RKO (cell line): Measurements from ENCODE around the gene BCO1.
A peak's percentile ranks its signal among the peaks of the same experiment; 100 is the strongest.

Experiments
- DNase-seq: peaks from one replicate; pipeline ENCODE4 v3.0.0-alpha.2; 2016; ENCODE audit warnings: low spot score

BCO1 gene

DNA sequence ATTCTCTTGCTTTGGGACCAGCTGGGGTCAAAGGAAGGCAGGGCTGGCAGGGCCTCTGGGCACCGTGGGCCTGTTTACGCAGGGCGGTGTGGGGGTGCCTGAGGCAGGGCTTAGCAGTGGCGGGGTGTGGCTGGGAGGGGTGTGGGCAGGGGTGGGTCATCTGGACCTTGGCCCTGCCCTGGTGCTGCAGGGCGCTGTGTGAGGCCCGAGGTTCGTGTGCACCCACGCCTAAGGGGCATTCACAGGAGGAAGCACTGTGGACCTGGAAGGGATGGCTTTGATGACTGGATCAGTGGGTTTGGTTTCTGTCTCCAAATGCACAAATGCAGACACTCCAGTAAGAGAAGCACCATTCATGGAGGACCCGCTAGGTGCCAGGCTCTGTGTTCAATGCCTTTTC is 37.3 kb downstream of the BCO1 start:
- DNase-seq, result no peak

- no peak for DNase-seq
Observed at GRCh38 chr16:81276323-81276722, 37.8 kb downstream of the BCO1 start.

DNA sequence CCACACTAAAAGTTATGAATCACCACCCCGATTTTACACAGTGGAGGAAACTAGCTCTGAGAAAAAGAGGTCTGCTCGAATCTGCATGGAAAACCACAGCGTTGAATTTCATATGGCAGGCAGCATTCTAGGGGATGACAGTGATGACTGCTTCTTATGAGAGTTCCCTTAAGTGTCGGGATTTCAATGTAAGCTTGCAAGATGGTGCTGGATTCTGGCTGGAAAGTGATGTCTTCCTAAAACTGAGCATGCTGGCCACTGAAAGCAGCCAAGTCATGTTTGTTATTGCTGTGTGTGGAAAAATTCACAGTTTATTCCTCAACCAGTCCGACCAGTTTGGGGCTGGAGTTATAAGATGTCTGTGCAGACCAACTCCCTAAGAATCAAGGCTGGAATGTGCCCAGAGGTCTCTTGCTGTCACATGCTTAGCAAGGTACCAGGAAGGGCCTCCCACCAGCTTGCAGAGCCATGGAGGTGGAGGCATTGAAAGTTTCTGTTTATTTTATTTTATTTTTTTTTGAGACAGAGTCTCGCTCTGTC is 39.1 kb downstream of the BCO1 start:
- no peak for DNase-seq

DNA sequence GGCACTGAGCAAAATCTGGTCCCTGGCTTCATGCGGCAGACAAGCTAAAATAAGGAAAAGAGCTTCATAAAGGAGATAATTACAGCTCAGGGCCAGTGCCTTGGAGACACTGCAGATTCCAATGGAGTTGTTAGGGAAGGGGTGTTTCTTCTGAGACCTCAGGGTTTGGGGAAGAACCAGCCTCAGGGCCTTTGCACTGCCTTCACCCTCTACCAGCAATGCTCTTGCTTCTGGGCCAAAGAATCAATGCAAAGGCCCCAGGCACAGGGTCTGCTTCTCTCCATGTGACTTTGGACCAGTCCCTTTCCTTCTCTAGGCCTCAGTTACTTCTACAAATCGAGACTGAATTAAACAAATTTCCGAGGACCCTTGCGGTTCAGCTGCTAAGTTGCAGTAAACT is 40.0 kb downstream of the BCO1 start:
- DNase-seq, result no peak

DNA sequence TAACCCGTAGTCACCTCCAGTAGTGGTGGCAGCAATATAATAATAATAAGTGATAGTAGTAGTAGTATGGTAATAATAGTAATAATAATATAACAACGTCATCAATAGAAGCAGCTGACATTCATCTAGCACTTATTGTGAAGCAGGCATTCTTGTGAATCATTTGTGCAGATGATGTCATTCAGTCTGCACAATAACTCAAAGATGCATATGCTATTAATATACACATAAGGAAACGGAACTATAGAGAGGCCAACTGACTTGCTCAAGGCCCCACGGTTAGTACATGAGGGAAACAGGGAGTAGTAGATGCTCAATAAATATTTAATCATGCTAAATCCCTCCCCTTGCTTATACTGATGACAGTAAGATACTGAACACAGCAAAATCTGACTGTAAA is 40.9 kb downstream of the BCO1 start:
- peak; percentile 31 for DNase-seq

- DNase-seq, result no peak
Observed at GRCh38 chr16:81280393-81280792, 41.9 kb downstream of the BCO1 start.

GRCh38 chr16:81283044-81283443 is 44.6 kb downstream of the BCO1 start:
- DNase-seq, result no peak

DNA sequence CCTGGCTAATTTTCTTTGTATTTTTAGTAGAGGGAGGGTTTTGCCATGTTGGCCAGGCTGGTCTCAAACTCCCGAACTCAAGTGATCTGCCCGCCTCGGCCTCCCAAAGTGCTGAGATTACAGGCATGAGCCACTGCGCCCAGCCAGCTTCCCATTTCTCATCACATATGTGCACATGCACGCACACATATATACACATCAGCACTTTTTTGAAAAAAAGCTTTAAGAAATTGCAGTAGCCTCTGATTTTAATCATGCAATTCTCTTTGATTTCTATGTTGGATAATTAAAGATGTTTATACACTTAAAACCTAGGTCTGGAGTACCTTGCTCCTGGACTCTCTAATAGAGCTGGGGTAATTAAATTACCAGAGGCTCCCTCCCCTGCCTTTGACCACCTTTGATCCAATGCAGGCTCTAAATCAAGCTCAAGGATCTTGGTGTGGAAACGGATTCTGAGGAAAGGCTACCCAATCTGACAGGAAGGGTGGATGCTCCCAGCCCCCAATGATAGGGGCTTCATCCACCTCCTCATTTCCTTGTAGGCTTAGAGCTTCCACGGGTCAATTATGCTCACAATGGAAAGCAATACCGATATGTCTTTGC is 46.6 kb downstream of the BCO1 start:
- DNase-seq, result no peak

GRCh38 chr16:81286190-81286589 is 47.7 kb downstream of the BCO1 start:
- DNase-seq, result no peak

- DNase-seq, result no peak
Observed at GRCh38 chr16:81291117-81291516, 52.6 kb downstream of the BCO1 start.

DNA sequence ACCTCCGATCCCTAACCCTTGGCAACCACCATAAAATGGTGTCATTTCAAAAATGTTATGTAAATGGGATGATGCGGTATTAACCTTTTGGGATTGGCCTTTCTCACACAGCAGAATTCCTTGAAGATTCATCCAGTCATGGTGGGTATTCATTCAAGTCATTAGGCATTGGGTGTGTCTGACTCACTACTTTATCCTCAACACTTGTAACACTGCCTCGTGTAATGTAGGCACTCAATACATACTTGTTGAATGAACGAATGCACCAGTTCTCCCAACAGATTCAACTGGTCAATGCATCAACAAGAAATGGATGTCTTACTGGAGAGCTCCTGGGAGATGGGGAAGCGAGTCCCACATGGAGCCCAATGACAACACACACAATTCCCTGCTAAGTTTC is 54.4 kb downstream of the BCO1 start:
- no peak for DNase-seq

DNA sequence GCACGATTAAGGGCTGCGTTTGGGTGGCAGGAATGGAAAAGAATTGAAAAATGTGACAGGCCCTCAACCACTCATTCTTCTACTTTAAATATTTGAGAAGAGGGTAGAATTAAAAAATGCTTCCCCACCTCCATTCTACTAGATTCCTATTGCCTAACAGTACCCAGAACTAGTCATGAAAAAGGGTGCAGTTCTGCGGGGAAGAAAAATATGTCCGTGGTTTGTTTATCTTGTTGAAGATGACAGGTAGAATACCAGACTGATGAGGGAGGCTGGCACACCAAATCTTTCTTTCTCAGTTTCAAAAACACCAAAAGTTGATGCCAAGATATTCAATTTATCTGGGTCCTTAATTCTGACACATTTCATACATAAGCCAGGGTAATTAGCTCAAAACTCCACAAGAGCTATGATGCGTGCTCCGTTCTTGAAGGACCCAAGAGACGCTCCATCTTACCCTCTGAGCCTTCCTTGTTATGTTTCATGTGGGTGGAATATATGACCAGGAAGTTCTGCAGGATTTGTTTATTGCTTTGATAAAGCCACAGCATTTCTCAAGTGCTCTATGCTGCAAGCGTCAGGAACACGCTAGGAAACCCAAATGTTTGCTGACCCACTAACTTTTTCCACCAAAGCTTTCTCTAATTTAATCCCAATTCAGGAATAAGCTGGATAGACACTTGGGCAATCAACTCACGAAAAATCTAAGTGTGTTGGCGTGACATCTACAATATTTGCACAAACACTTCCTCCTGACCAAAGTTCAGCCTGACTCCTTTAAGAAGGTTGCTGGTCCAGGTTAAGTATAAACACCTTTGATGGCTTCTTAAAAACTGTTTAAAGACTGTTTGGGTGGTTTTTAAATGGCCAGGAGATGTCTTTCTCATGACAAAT is 55.7 kb downstream of the BCO1 start:
- no peak for DNase-seq

DNA sequence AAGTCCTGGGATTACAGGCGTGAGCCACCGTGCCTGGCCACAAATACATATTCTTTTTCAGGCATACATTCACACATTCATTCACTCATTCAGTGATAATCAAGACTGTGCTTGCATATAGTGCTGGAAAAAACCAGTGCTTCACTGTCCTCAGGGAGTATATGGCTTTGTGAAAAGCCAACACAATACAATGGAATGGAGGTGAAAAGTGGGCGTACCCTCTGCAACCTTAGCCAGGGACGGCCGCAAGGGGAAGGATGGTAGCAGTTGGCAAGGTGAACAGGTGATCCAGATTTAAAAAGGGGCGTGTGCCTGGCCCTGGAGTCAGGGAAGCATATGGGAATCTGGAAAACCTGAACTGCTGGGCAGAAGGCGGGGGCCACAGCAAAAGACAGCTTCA is 58.1 kb downstream of the BCO1 start:
- no peak for DNase-seq

DNA sequence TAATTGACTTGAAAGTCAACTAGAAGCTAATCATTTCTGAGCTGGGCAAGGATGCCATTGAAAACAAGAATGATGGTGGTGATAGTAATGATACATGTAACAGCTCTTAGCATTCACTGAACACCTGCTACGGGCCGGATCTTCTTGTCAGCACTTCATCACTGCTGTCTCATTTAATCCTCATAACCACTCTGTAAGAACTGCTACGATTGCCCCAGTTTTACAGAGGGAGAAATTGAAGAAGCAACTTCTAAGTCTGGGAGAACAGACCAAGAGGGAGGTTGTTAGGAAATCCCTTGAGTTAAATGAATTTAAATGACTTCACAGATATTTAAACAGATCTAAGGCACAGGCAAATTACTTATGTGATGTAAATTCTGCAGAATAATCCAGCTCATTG is 69.3 kb downstream of the BCO1 start:
- DNase-seq, result no peak

DNA sequence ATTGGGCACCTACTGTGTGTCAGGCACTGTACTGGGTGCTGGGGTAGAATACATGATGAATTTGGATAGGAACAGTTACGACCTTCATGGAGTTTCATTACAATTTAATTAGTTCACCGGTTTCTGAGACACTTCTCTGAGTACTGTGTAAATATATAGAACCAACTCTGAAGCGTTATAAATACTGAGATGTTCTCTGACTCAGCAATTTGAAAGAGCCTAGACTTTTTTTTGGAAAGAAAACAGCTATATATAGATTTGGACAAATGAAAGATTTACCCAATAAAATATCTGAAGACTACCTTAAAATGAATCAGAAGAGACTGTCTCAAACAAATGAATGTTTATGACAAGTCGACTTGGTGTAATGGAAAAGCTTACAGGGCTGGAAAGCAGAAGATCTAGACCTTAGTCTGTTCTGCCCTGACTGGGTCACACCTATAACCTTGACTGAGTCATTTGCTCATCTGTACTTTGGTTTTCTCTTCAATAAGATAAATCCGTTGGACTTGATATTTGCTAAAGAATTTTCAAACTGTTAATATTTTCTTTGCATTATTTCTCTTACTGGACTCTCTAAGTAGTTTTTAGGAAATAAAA is 71.7 kb downstream of the BCO1 start:
- no peak for DNase-seq

- no peak for DNase-seq
Observed at GRCh38 chr16:81311762-81312161, 73.3 kb downstream of the BCO1 start.

- no peak for DNase-seq
Observed at GRCh38 chr16:81313701-81314602, 75.5 kb downstream of the BCO1 start.

DNA sequence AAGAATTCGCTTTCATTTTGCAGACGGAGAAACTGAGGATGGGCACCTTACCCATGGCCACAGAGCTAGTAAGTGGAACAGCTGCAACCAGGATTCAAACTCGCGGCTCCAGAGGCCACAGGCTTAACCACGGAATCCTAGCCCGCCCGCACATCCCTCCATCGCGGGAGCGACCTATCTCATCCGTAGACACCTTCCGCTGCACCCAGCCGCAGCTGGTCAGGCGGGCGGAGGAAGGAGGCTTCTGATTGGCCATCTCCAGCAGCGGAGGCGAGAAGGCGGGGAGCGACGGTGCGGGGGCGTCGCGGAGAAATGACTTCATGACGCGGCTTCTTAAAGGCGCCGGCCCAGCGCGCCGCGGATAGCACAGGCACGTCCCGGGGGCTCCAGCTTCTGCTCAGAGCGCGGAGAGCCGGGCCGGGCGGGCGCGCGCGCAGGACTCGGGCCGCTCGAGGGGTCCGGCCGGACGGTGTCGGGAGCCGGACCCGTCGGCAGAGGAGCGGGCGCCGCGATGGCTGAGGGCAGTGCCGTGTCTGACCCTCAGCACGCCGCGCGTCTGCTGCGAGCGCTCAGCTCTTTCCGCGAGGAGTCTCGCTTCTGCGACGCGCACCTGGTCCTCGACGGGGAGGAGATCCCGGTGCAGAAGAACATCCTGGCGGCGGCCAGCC is 76.2 kb downstream of the BCO1 start, which contains the start of gene GAN:
Gene GAN, plus strand, starts transcription at position 360 of the 668 bp plus-strand sequence. Its CDS starts 152 bp downstream, at position 512.
- peak; percentile 89 for DNase-seq

GRCh38 chr16:81315271-81316175 is 77.0 kb downstream of the BCO1 start:
- DNase-seq, result peak; percentile 18

DNA sequence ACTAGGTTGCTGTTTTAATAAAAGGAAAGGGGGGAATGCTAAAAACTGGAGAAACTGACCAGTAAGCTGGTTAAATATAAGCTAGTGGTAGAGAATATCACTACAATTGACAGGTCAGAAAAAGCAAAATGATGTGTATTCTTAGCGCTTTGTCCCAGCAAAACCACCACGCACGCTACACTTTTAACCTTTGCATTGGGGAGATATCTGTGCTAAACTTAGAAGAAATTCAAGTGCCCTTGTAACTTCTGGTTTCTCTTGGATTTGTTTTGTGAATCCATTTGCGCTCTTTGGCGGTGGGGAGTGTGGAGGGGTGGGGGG is 77.6 kb downstream of the BCO1 start:
- no peak for DNase-seq
